Panc1 (cell line): ENCODE measurements around the gene BANF2. TPM values are rescaled to one million over a fixed set of nuclear protein-coding genes. Genes with fewer than 3 reads are reported as not detected.

Experiments
- ATAC-seq: fragments of 200-7000 bp; cut with Tn5 transposase; 2 replicates; pipeline ENCODE4 v1.9.1; 2020; ENCODE audit warnings: mild to moderate bottlenecking, moderate library complexity
- BruUV-seq: library from RNA; stranded (reverse); fragments of 400-500 nt; replicated peaks from 2 replicates; lab custom pipeline; 2021; lab: Mats Ljungman, UMichigan
- CTCF ChIA-PET: fragments of 300-600 bp; sonication (Branson Sonifier 250); formaldehyde crosslinking; loops from one replicate; lab custom pipeline; 2022; ENCODE audit warnings: antibody characterized with exemption; lab: Charles Lee
- POLR2A ChIA-PET: fragments of 300-600 bp; sonication (Branson Sonifier 250); formaldehyde crosslinking; loops from one replicate; lab custom pipeline; 2022; ENCODE audit warnings: antibody characterized with exemption; lab: Charles Lee
- DNase-seq: peaks from one replicate; pipeline ENCODE4 v3.0.0-alpha.2; 2010; ENCODE audit warnings: low read depth, low spot score
- H3K27ac ChIP-seq: 2 replicates; pipeline ENCODE4 v1.5.1; 2011; ENCODE audit warnings: mild to moderate bottlenecking, low read length, inconsistent platforms
- H3K27me3 ChIP-seq: fragments of 200-500 bp; sonication (Bioruptor generic); 2 replicates; pipeline ENCODE4 v1.6.0; 2014; ENCODE audit warnings: low read length, inconsistent platforms; ENCODE audit not compliant: control insufficient read depth, insufficient read depth
- H3K36me3 ChIP-seq: fragments of 200-500 bp; sonication (Bioruptor generic); 2 replicates; pipeline ENCODE4 v1.5.1; 2014; ENCODE audit warnings: inconsistent platforms, mild to moderate bottlenecking, low read length, moderate library complexity; ENCODE audit not compliant: control insufficient read depth, insufficient read depth
- H3K4me1 ChIP-seq: 2 replicates; pipeline ENCODE4 v1.5.1; 2011; ENCODE audit warnings: inconsistent platforms, mild to moderate bottlenecking, low read length, moderate library complexity; ENCODE audit not compliant: control insufficient read depth, insufficient read depth
- H3K4me3 ChIP-seq, 2 experiments: 2 replicates each; pipeline ENCODE4 v1.5.1; 2011 to 2012; ENCODE audit warnings: low read depth in 2 of 2, low read length in 2 of 2, mild to moderate bottlenecking in 2 of 2, inconsistent platforms in 1 of 2, moderate library complexity in 1 of 2
- H3K9me3 ChIP-seq: fragments of 200-500 bp; sonication (Bioruptor generic); 2 replicates; pipeline ENCODE4 v1.5.1; 2014; ENCODE audit warnings: low read depth, mild to moderate bottlenecking, inconsistent platforms, low read length, moderate library complexity; ENCODE audit not compliant: control insufficient read depth, insufficient read depth
- CTCF ChIP-seq: fragments of 450-650 bp; IDR thresholded peaks from 2 replicates; pipeline ENCODE4 v1.5.1; 2017; ENCODE audit warnings: mild to moderate bottlenecking
- POLR2AphosphoS5 ChIP-seq: IDR thresholded peaks from 2 replicates; pipeline ENCODE4 v1.6.1; 2012; ENCODE audit warnings: mild to moderate bottlenecking, low read depth, low read length, moderate library complexity
- REST ChIP-seq, 2 experiments: IDR thresholded peaks; 2 replicates each; pipeline ENCODE4 v1.6.1; 2011 to 2012; ENCODE audit warnings: low read depth in 2 of 2, control low read depth in 1 of 2, low read length in 1 of 2, mild to moderate bottlenecking in 1 of 2, moderate library complexity in 1 of 2; ENCODE audit not compliant: insufficient read depth in 1 of 2
- SIN3A ChIP-seq: IDR thresholded peaks from 2 replicates; pipeline ENCODE4 v1.6.1; 2012; ENCODE audit warnings: low read depth, mild to moderate bottlenecking, low read length, moderate library complexity, borderline replicate concordance; ENCODE audit not compliant: insufficient read depth
- TCF7L2 ChIP-seq: IDR thresholded peaks from 2 replicates; pipeline ENCODE4 v1.6.1; 2011; ENCODE audit warnings: mild to moderate bottlenecking, low read depth, low read length, inconsistent platforms
- in situ Hi-C: cut with HindIII; loops from 2 replicates; pipeline ENCODE4 v1.10.0; 2016; ENCODE audit warnings: low sequenced_read_pairs, low pct_unique_long_range_greater_than_20kb
- intact Hi-C: fragments of 100-400 bp; cut with micrococcal nuclease; formaldehyde crosslinking; loops from one replicate; pipeline ENCODE4 v1.10.0; 2022; ENCODE audit not compliant: unreplicated experiment
- total RNA-seq: library from RNA; stranded (reverse); gene quantifications from one replicate; pipeline ENCODE4 v1.2.1, GENCODE V29; 2021; ENCODE audit not compliant: unreplicated experiment

Gene BANF2
- total RNA-seq, 1 experiment from 2014 or later = not detected

GRCh38 chr20:17660667-17661066 lies 39.1 kb upstream of the BANF2 start:
- Histone ChIP-seq H3K27ac (no peak overlapping the region), H3K4me1 (no peaks in the 10 kb centered on the region), H3K9me3 (no peaks in the 10 kb centered on the region), H3K36me3 (0 out of 2 replicates have a peak, but pooled peaks cover 4% of the 10 kb centered on the region), H3K4me3 (no peak overlapping the region), H3K27me3 (no peaks in the 10 kb centered on the region)
- no TSS peak for BruUV-seq
- POLR2A ChIA-PET = no interaction called here
- no peak for ATAC-seq
- intact Hi-C loops = no loop called here
- CTCF ChIA-PET = no interaction called here
- no peak for TF ChIP-seq REST (IDR thresholded peaks at IDR 0.05; ENCODE audit: insufficient read depth in 1 of 2, low read depth in 2 of 2, low read length in 1 of 2)
- DNase-seq = no peak
- in situ Hi-C loops = no loop called here

- ChIA-PET CTCF (no interaction called here), POLR2A (no interaction called here)
- intact Hi-C loops (no loop called here), in situ Hi-C loops (no loop called here)
- Histone ChIP-seq H3K27ac (no peak overlapping the region), H3K4me3 (no peak overlapping the region), H3K27me3 (no peaks in the 10 kb centered on the region), H3K4me1 (no peaks in the 10 kb centered on the region), H3K9me3 (no peaks in the 10 kb centered on the region), H3K36me3 (0 out of 2 replicates have a peak, but pooled peaks cover 4% of the 10 kb centered on the region)
- DNase-seq (no peak), ATAC-seq (no peak)
- TF ChIP-seq TCF7L2 = no peak
- TF ChIP-seq CTCF = no peak
- no peak for TF ChIP-seq REST (IDR thresholded peaks at IDR 0.05; ENCODE audit: insufficient read depth in 1 of 2, low read depth in 2 of 2, low read length in 1 of 2)
- TF ChIP-seq SIN3A = no peak
- no peak for TF ChIP-seq POLR2AphosphoS5
- BruUV-seq = no TSS peak
These were observed 38.5 kb upstream of the BANF2 start for GRCh38 chr20:17661121-17661744.
